Transverse colon (tissue), 4 donors: ENCODE results near the gene PNMA6E. TPM values are rescaled to one million over a fixed set of nuclear protein-coding genes. Genes with fewer than 3 reads are reported as not detected.

ENCODE experiments used
- DNase-seq: peaks from one replicate; pipeline ENCODE4 v3.0.0-alpha.2; 2019
- H3K27ac ChIP-seq, 4 donors: fragments of 200-600 bp; sonication (generic); 2 replicates each; pipeline ENCODE4 v1.5.1; 2016 to 2018; ENCODE audit warnings: inconsistent platforms in 4 of 4
- H3K27me3 ChIP-seq: fragments of 200-600 bp; sonication (generic); 2 replicates; pipeline ENCODE4 v1.5.1; 2017; ENCODE audit warnings: inconsistent platforms
- H3K36me3 ChIP-seq, 4 donors: fragments of 200-600 bp; sonication (generic); 2 replicates each; pipeline ENCODE4 v1.5.1; 2017 to 2019; ENCODE audit warnings: inconsistent platforms in 4 of 4
- H3K4me1 ChIP-seq, 4 donors: fragments of 200-600 bp; sonication (generic); 2 replicates each; pipeline ENCODE4 v1.5.1; 2017 to 2020; ENCODE audit warnings: inconsistent platforms in 4 of 4
- H3K4me3 ChIP-seq, 4 donors: fragments of 200-600 bp; sonication (generic); 1 replicate in 1 of 4; 2 replicates in 3 of 4; pipeline versions ENCODE4 v1.5.1 to v1.6.1; 2017 to 2019; ENCODE audit warnings: inconsistent platforms in 4 of 4
- H3K9me3 ChIP-seq, 2 donors: fragments of 200-600 bp; sonication (generic); 2 replicates each; pipeline ENCODE4 v1.5.1; 2017 to 2019; ENCODE audit warnings: inconsistent platforms in 2 of 2
- EP300 ChIP-seq: sonication (generic); formaldehyde crosslinking; IDR thresholded peaks from one replicate; pipeline ENCODE4 v1.6.1; 2017; ENCODE audit warnings: antibody characterized with exemption, low read depth
- POLR2A ChIP-seq: fragments of 450-650 bp; IDR thresholded peaks from one replicate; pipeline ENCODE4 v1.6.1; 2016; ENCODE audit warnings: antibody characterized with exemption, mild to moderate bottlenecking, moderate library complexity
- POLR2AphosphoS5 ChIP-seq, 3 donors: sonication (generic); formaldehyde crosslinking; IDR thresholded peaks; one replicate each; pipeline ENCODE4 v1.6.1; 2016; ENCODE audit warnings: antibody characterized with exemption in 3 of 3
- WGBS, 2 donors: methylation state at CpG; one replicate each; pipeline ENCODE4 v1.1.5; 2018; ENCODE audit warnings: low coverage in 1 of 2; 5-methylcytosine and 5-hydroxymethylcytosine counted together
- in situ Hi-C, 4 donors: fragments of 200-750 bp; cut with MboI; loops; one replicate each; pipeline versions ENCODE4 v1.15.0 to v1.15.1; 2017; ENCODE audit warnings: low sequenced_read_pairs in 3 of 4, low pct_ligation_motif_present in 1 of 4, low pct_unique_long_range_greater_than_20kb in 1 of 4
- intact Hi-C: fragments of 100-400 bp; cut with DNase I; formaldehyde crosslinking; loops from one replicate; pipeline ENCODE4 v1.15.1; 2023; ENCODE audit warnings: low total_unique reads
- total RNA-seq, 4 donors: library from RNA; depleted of rRNA; stranded (reverse); fragments of >200 nt; gene quantifications; one replicate each; pipeline ENCODE4 v1.1.0, GENCODE V29; 2016
- TF ChIP-seq, protein P1 (sequence below), 5 experiments: fragments of 200-600 bp in 3 of 5; fragments of 450-650 bp in 2 of 5; sonication (generic) in 3 of 5; IDR thresholded peaks; 1 replicate in 2 of 5; 2 replicates in 3 of 5; pipeline ENCODE4 v1.5.1; 2016 to 2017; ENCODE audit warnings: antibody characterized with exemption in 5 of 5, inconsistent platforms in 3 of 5, mild to moderate bottlenecking in 2 of 5, moderate library complexity in 1 of 5

PNMA6E gene
- total RNA-seq, 4 donors from 2014 or later: not detected

DNA sequence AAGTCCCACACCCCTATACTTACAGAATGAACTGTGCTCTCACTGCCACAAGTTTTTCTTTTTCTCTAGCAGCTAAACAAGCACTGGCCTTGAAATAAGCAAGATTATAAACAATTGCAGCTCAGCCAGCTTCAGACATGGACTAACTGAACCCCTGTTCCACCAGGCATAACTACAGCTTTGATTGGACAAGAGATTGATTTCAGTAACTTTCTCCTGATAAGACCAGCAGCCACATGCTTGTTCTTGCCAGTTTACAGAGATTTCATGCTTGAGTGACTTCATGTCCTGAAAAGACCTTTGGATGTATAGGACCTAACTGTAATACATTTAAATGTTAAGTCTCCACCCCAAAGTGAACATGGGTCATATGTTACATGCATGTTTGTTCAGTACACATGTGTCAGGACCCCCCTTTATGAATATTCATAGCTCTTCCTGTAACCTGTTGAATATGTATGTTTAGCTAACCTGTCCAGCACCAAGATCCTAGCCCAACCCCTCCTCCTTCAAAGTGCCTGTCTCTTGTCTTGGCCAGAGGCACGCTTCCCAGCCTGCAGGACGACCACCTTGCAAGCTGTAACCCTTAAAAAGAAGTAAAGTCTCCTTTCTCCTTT is 39.3 kb downstream of the PNMA6E start:
- H3K9me3 ChIP-seq: no peaks in the 10 kb centered on the region
- TF ChIP-seq, protein P1, sequence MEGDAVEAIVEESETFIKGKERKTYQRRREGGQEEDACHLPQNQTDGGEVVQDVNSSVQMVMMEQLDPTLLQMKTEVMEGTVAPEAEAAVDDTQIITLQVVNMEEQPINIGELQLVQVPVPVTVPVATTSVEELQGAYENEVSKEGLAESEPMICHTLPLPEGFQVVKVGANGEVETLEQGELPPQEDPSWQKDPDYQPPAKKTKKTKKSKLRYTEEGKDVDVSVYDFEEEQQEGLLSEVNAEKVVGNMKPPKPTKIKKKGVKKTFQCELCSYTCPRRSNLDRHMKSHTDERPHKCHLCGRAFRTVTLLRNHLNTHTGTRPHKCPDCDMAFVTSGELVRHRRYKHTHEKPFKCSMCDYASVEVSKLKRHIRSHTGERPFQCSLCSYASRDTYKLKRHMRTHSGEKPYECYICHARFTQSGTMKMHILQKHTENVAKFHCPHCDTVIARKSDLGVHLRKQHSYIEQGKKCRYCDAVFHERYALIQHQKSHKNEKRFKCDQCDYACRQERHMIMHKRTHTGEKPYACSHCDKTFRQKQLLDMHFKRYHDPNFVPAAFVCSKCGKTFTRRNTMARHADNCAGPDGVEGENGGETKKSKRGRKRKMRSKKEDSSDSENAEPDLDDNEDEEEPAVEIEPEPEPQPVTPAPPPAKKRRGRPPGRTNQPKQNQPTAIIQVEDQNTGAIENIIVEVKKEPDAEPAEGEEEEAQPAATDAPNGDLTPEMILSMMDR (IDR thresholded peaks at IDR 0.05): no peak
- no peak for TF ChIP-seq EP300
- no peak for DNase-seq
- H3K27me3 ChIP-seq: no peaks in the 10 kb centered on the region
- in situ Hi-C loops: loop anchor here in 1 of 4 donors (25.0 kb wide), 1 partner anchor 200 kb away; no protein-coding TSS in a partner anchor
- 33% methylated on average over 2 of the region's 2 CpGs; no CpG with 5 or more reads in 1 of the 2 donors for WGBS, 2 donors
- intact Hi-C loops: no loop called here
- no peaks in the 10 kb centered on the region for H3K4me1 ChIP-seq
- H3K36me3 ChIP-seq: no peaks in the 10 kb centered on the region
- no peak overlapping the region for H3K27ac ChIP-seq
- H3K4me3 ChIP-seq: no peak overlapping the region

DNA sequence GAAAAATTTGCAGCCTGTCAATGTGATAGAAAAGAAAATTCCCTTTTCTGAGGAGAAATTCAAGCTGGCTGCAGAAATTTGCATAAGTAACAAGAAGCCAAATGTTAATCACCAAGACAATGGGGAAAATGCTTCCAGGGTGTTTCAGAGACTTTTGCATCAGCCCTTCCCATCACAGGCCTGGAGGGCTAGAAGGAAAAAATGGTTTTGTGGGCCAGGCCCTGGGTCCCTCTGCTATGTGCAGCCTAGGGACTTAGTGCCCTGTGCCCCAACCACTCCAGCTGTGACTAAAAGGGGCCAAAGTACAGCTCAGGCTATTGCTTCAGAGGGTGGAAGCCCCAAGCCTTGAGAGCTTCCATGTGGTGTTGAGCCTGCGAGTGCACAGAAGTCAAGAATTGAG is 43.3 kb downstream of the PNMA6E start:
- TF ChIP-seq POLR2AphosphoS5 (IDR thresholded peaks at IDR 0.05): no peak
- TF ChIP-seq EP300: no peak
- TF ChIP-seq, protein P1 (IDR thresholded peaks at IDR 0.05): no peak
- no peak for TF ChIP-seq POLR2A

DNA sequence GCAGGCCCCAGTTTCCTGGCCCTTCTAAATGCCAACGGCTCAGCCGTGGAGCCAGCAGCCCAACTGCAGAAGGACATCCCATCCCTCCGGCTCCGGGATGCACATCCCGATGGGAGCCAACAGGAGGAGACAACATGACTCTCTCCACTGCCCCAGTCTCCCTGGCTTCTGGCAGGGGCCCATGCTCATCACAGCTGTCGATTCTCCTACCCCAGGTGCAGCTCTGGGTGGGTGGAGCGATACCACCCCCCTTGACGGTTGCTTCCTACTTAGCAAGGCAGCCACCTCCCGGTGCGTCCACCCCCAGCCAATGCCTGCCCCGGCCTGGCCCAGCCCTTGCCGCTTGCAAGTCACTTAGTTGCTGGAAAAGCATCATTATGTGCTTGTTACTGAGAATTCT is 47.7 kb downstream of the PNMA6E start:
- no peak for TF ChIP-seq EP300
- no peak for TF ChIP-seq POLR2AphosphoS5 (IDR thresholded peaks at IDR 0.05)
- no peak for TF ChIP-seq POLR2A
- TF ChIP-seq, protein P1 (IDR thresholded peaks at IDR 0.05): no peak
- 77 to 93% methylated on average over 3 to 12 of the region's 12 CpGs for WGBS, 2 donors
- in situ Hi-C loops: loop anchor here in 1 of 4 donors (25.0 kb wide), 1 partner anchor 191 kb away; no protein-coding TSS in a partner anchor
- H3K4me1 ChIP-seq: no peaks in the 10 kb centered on the region
- H3K9me3 ChIP-seq: no peaks in the 10 kb centered on the region
- no peaks in the 10 kb centered on the region for H3K27me3 ChIP-seq
- no peak overlapping the region for H3K27ac ChIP-seq
- no peaks in the 10 kb centered on the region for H3K36me3 ChIP-seq
- no peak overlapping the region for H3K4me3 ChIP-seq
- DNase-seq: no peak
- intact Hi-C loops: no loop called here

More for the DNA sequence above, 43.3 kb downstream of the PNMA6E start:
- Histone ChIP-seq H3K4me3 (no peak overlapping the region), H3K36me3 (no peaks in the 10 kb centered on the region), H3K27ac (no peak overlapping the region), H3K4me1 (no peaks in the 10 kb centered on the region), H3K27me3 (no peaks in the 10 kb centered on the region), H3K9me3 (no peaks in the 10 kb centered on the region)
- in situ Hi-C loops (loop anchor here in 1 of 4 donors (25.0 kb wide), 1 partner anchor 196 kb away; no protein-coding TSS in a partner anchor), intact Hi-C loops (no loop called here)
- 91% methylated on average over 1 of the region's 1 CpG; no CpG with 5 or more reads in 1 of the 2 donors for WGBS, 2 donors
- no peak for DNase-seq

DNA sequence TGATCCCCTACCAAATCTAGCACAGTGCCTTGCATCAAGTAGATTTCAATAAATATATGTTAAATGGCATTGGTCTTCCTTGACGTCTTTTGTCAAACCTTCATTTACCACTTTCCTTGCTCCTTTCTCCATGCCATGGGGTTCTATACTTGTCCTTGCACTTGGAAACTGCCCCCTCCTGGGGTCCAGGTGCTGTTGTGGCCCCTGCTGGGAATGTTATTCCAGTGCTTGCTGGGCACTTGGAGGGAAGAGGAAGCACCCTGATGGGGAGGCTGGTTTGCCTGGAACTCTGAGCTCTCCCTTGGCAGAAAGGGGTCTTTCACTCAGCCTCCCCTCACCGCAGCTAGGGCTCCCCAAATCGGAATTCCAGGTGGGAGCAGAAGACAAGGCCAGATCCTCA is 48.3 kb downstream of the PNMA6E start:
- in situ Hi-C loops: loop anchor here in 1 of 4 donors (25.0 kb wide), 1 partner anchor 191 kb away; no protein-coding TSS in a partner anchor
- H3K4me3 ChIP-seq: no peak overlapping the region
- H3K27me3 ChIP-seq: no peaks in the 10 kb centered on the region
- H3K9me3 ChIP-seq: no peaks in the 10 kb centered on the region
- H3K36me3 ChIP-seq: no peaks in the 10 kb centered on the region
- no peaks in the 10 kb centered on the region for H3K4me1 ChIP-seq
- 58% methylated on average over 3 of the region's 3 CpGs; no CpG with 5 or more reads in 1 of the 2 donors for WGBS, 2 donors
- no peak overlapping the region for H3K27ac ChIP-seq
- intact Hi-C loops: no loop called here
- DNase-seq: no peak
- TF ChIP-seq, protein P1 (IDR thresholded peaks at IDR 0.05): no peak
- TF ChIP-seq EP300: no peak
- no peak for TF ChIP-seq POLR2AphosphoS5 (IDR thresholded peaks at IDR 0.05)
- TF ChIP-seq POLR2A: no peak
